GM21723 (cell line): Measurements from ENCODE around the gene CSNK1G2.

Source experiments
- ATAC-seq: cut with Tn5 transposase; IDR thresholded peaks from one replicate; pipeline ENCODE4 v1.9.1; 2021; ENCODE audit warnings: mild to moderate bottlenecking, moderate library complexity; ENCODE audit not compliant: unreplicated experiment

Gene CSNK1G2

GRCh38 chr19:1962674-1963073, 21.7 kb downstream of the CSNK1G2 start:
- no peak for ATAC-seq

GRCh38 chr19:1967087-1967608, 26.2 kb downstream of the CSNK1G2 start:
- no peak for ATAC-seq

GRCh38 chr19:1968279-1969175, 27.6 kb downstream of the CSNK1G2 start:
- no peak for ATAC-seq

GRCh38 chr19:1969176-1970002, 28.4 kb downstream of the CSNK1G2 start:
- ATAC-seq = no peak

GRCh38 chr19:1970003-1970805, 29.2 kb downstream of the CSNK1G2 start:
- no peak for ATAC-seq

- ATAC-seq = no peak
These were observed 30.0 kb downstream of the CSNK1G2 start for GRCh38 chr19:1970806-1971502.

GRCh38 chr19:1974381-1975161, 33.6 kb downstream of the CSNK1G2 start:
- no peak for ATAC-seq

GRCh38 chr19:1975162-1975480, 34.1 kb downstream of the CSNK1G2 start:
- ATAC-seq = no peak

GRCh38 chr19:1977120-1977519, 36.1 kb downstream of the CSNK1G2 start:
- ATAC-seq = no peak

- no peak for ATAC-seq
These were observed 37.4 kb downstream of the CSNK1G2 start for GRCh38 chr19:1978346-1978894.

GRCh38 chr19:1979017-1979416, 38.0 kb downstream of the CSNK1G2 start:
- no peak for ATAC-seq

GRCh38 chr19:1979642-1980041, 38.7 kb downstream of the CSNK1G2 start:
- ATAC-seq = no peak

GRCh38 chr19:1980091-1980808, 39.3 kb downstream of the CSNK1G2 start:
- no peak for ATAC-seq

GRCh38 chr19:1980809-1981181, 39.8 kb downstream of the CSNK1G2 start:
- ATAC-seq = no peak

- ATAC-seq = no peak
These were observed 40.3 kb downstream of the CSNK1G2 start for GRCh38 chr19:1981253-1981652.

GRCh38 chr19:1984357-1984756, 43.4 kb downstream of the CSNK1G2 start:
- no peak for ATAC-seq

- no peak for ATAC-seq
These were observed 44.8 kb downstream of the CSNK1G2 start for GRCh38 chr19:1985588-1986356.
